ENCODE data around the gene KCNJ6.

DNA sequence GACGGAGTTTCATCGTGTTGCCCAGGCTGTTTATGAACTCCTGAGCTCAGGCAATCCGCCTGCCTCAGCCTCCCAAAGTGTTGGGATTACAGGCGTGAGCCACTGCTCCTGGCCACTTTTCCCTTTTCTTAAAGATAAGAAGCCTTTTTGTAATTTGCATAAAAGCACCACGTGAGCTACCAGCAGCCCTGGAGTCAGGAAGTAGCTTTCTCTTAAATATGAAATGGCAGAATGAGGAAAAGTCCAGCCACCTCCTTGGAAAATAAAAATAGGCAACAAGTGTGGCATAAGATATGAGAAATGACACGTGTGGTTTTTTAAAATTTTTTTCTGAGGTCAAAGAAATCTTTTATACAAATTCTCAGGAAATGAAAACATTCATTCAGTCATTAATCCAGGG, 289.9 kb downstream of the KCNJ6 start:
- TF ChIP-seq, protein P1, sequence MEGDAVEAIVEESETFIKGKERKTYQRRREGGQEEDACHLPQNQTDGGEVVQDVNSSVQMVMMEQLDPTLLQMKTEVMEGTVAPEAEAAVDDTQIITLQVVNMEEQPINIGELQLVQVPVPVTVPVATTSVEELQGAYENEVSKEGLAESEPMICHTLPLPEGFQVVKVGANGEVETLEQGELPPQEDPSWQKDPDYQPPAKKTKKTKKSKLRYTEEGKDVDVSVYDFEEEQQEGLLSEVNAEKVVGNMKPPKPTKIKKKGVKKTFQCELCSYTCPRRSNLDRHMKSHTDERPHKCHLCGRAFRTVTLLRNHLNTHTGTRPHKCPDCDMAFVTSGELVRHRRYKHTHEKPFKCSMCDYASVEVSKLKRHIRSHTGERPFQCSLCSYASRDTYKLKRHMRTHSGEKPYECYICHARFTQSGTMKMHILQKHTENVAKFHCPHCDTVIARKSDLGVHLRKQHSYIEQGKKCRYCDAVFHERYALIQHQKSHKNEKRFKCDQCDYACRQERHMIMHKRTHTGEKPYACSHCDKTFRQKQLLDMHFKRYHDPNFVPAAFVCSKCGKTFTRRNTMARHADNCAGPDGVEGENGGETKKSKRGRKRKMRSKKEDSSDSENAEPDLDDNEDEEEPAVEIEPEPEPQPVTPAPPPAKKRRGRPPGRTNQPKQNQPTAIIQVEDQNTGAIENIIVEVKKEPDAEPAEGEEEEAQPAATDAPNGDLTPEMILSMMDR (IDR thresholded peaks at IDR 0.05; ENCODE audit: insufficient read depth, low read depth, low read length): no peak
- TF ChIP-seq EZH2 (IDR thresholded peaks at IDR 0.05; ENCODE audit: insufficient read depth, low read length): no peak

Measured in astrocyte (in vitro differentiated cells and primary cell).